GM12878 (cell line): ENCODE data around the gene RAPGEF3. TPM values are rescaled to one million over a fixed set of nuclear protein-coding genes. Genes with fewer than 3 reads are reported as not detected.

Source experiments
- ATF2 ChIP-seq: IDR thresholded peaks from 2 replicates; pipeline ENCODE4 v1.6.1; 2012; ENCODE audit warnings: low read length, inconsistent platforms
- BRCA1 ChIP-seq: IDR thresholded peaks from 2 replicates; pipeline ENCODE4 v1.6.1; 2011; ENCODE audit warnings: low read depth, low read length, improper control_type of control experiment
- CHD2 ChIP-seq: IDR thresholded peaks from 2 replicates; pipeline ENCODE4 v1.6.1; 2011; ENCODE audit warnings: low read depth, low read length, improper control_type of control experiment, borderline replicate concordance
- CREM ChIP-seq: IDR thresholded peaks from 2 replicates; pipeline ENCODE4 v1.6.1; 2014; ENCODE audit warnings: antibody characterized with exemption, low read depth
- EGR1 ChIP-seq, 2 experiments: IDR thresholded peaks; 1 replicate in 1 of 2; 2 replicates in 1 of 2; pipeline ENCODE4 v1.6.1; 2011 to 2012; ENCODE audit warnings: low read depth in 2 of 2, low read length in 2 of 2, borderline replicate concordance in 1 of 2, mild to moderate bottlenecking in 1 of 2, moderate library complexity in 1 of 2
- ETV6 ChIP-seq, 2 experiments: fragments of 450-650 bp in 1 of 2; IDR thresholded peaks in 1 of 2; conservative IDR thresholded peaks in 1 of 2; 2 replicates each; pipeline ENCODE4 v1.6.1; 2014; ENCODE audit warnings: antibody characterized with exemption in 1 of 2, borderline replicate concordance in 1 of 2, low read depth in 1 of 2, mild to moderate bottlenecking in 1 of 2, moderate library complexity in 1 of 2
- FOS ChIP-seq: IDR thresholded peaks from 3 replicates; pipeline ENCODE4 v1.6.1; 2011; ENCODE audit warnings: borderline replicate concordance; ENCODE audit not compliant: insufficient read length; ENCODE audit errors: extremely low read depth
- MAX ChIP-seq: IDR thresholded peaks from 2 replicates; pipeline ENCODE4 v1.6.1; 2012; ENCODE audit warnings: low read depth, low read length, improper control_type of control experiment
- MEF2A ChIP-seq: IDR thresholded peaks from 2 replicates; pipeline ENCODE4 v1.6.1; 2011; ENCODE audit warnings: low read depth, mild to moderate bottlenecking, low read length, moderate library complexity; ENCODE audit not compliant: insufficient read depth
- MEF2B ChIP-seq: fragments of 450-650 bp; IDR thresholded peaks from 2 replicates; pipeline ENCODE4 v1.6.1; 2018; ENCODE audit warnings: mild to moderate bottlenecking, moderate library complexity; ENCODE audit not compliant: partially characterized antibody, poor library complexity, severe bottlenecking
- MTA2 ChIP-seq: fragments of 450-650 bp; IDR thresholded peaks from 2 replicates; pipeline ENCODE4 v1.6.1; 2016; ENCODE audit warnings: low read depth, mild to moderate bottlenecking, moderate library complexity
- REST ChIP-seq: IDR thresholded peaks from 2 replicates; pipeline ENCODE4 v1.6.1; 2012; ENCODE audit warnings: mild to moderate bottlenecking, low read depth, low read length
- RFX5 ChIP-seq: IDR thresholded peaks from 2 replicates; pipeline ENCODE4 v1.6.1; 2011; ENCODE audit warnings: low read depth, low read length, improper control_type of control experiment
- SP1 ChIP-seq: IDR thresholded peaks from one replicate; pipeline ENCODE4 v1.6.1; 2011; ENCODE audit warnings: low read depth, low read length
- TBL1XR1 ChIP-seq: IDR thresholded peaks from 2 replicates; pipeline ENCODE4 v1.6.1; 2012; ENCODE audit warnings: low read depth, low read length, improper control_type of control experiment
- USF1 ChIP-seq: IDR thresholded peaks from 2 replicates; pipeline ENCODE4 v1.6.1; 2011; ENCODE audit warnings: borderline replicate concordance, low read depth, mild to moderate bottlenecking, moderate library complexity, mixed read lengths, low read length; ENCODE audit not compliant: insufficient read depth; ENCODE audit errors: extremely low read length
- ZNF207 ChIP-seq: fragments of 450-650 bp; IDR thresholded peaks from 2 replicates; pipeline ENCODE4 v1.6.1; 2014; ENCODE audit warnings: antibody characterized with exemption, mild to moderate bottlenecking, borderline replicate concordance
- polyA plus RNA-seq, 11 experiments: library from polyadenylated mRNA; depleted of rRNA in 4 of 11; unstranded in 6 of 11; stranded (reverse) in 5 of 11; fragments of >200 nt; fragmentation: Nextera tagmentation in 4 of 11; fragmentation: Illumina TruSeq in 1 of 11; extraction: Ambion mirVana in 4 of 11; extraction: Trizol in 1 of 11; gene quantifications; 1 replicate in 1 of 11; 2 replicates in 10 of 11; pipeline versions ENCODE4 v1.2.1 to v1.2.3, GENCODE V29; 2011 to 2016; ENCODE audit warnings: inconsistent platforms in 2 of 11, missing spikeins in 2 of 11, low read depth in 1 of 11
- total RNA-seq, 4 experiments: library from RNA; depleted of rRNA in 3 of 4; stranded (reverse); fragments of >200 nt in 3 of 4; fragmentation: Illumina TruSeq in 1 of 4; extraction: Trizol in 1 of 4; gene quantifications; 2 replicates each; pipeline versions ENCODE4 v1.2.1 to v1.2.3, GENCODE V29; 2013 to 2021

Gene RAPGEF3
- total and polyA plus RNA-seq, 10 of the 15 experiments (the other 5 are each of a cell fraction or from before 2014, with no cell fraction given): 0.02 to 0.92 (median 0.31) TPM; not detected in 2

- TF ChIP-seq ETV6 (conservative IDR thresholded peaks at IDR 0.05 in 1 of 2, IDR thresholded peaks at IDR 0.05 in 1 of 2; ENCODE audit: borderline replicate concordance in 1 of 2, low read depth in 1 of 2): no peak
- TF ChIP-seq BRCA1: no peak
- no peak for TF ChIP-seq USF1
- peak; percentile 90 for TF ChIP-seq MEF2A
- 0 out of 2 replicates have a peak, but pooled peaks have one; percentile 22 for TF ChIP-seq MTA2
- TF ChIP-seq FOS: no peak
- TF ChIP-seq CREM: peak; percentile 33; the same call in 1 of the 2 replicates
- TF ChIP-seq TBL1XR1: peak; percentile 88
- TF ChIP-seq MEF2B: peak; percentile 71
- no peak for TF ChIP-seq SP1
- peak; percentile 42; the same call in 1 of the 2 replicates for TF ChIP-seq MAX
- TF ChIP-seq ATF2: peak; percentile 27; the same call in 1 of the 2 replicates
- TF ChIP-seq CHD2: no peak
- TF ChIP-seq EGR1 (IDR thresholded peaks at IDR 0.05; ENCODE audit: borderline replicate concordance in 1 of 2, low read depth in 2 of 2, low read length in 2 of 2): 0 out of 3 replicates have a peak, but pooled peaks of 1 of the 2 experiments have one; percentile 29
- no peak for TF ChIP-seq ZNF207
- no peak for TF ChIP-seq REST
- no peak for TF ChIP-seq RFX5
These were observed 49.4 kb upstream of the RAPGEF3 start (continued) for GRCh38 chr12:47808050-47808449.
